Upper lobe of left lung (tissue), 4 donors: Measurements from ENCODE around the gene TPBGL.

ENCODE experiments used
- CTCF ChIP-seq, 6 experiments: fragments of 450-650 bp in 4 of 6; fragments of 200-600 bp in 2 of 6; sonication (generic) in 2 of 6; IDR thresholded peaks; one replicate each; pipeline ENCODE4 v1.5.1; 2016 to 2019; ENCODE audit warnings: antibody characterized with exemption in 6 of 6
- POLR2AphosphoS5 ChIP-seq, 2 donors: sonication (generic); formaldehyde crosslinking; IDR thresholded peaks; one replicate each; pipeline ENCODE4 v1.5.1; 2017; ENCODE audit warnings: antibody characterized with exemption in 2 of 2

- TF ChIP-seq CTCF (IDR thresholded peaks at IDR 0.05) (no peak), POLR2AphosphoS5 (IDR thresholded peaks at IDR 0.05) (no peak)
Observed at GRCh38 chr11:75194147-75194546, 46.4 kb upstream of the TPBGL start.
